Measurements from ENCODE around the gene TMEM161B.
"Not testable (repeated sequence)": the region's sequence is repeated elsewhere in the genome, so short reads cannot be mapped to it uniquely, and the experiment has no call there.

Gene TMEM161B

GRCh38 chr5:88248743-88249540 is 19.7 kb downstream of the TMEM161B start:
- no peak for DNase-seq (ENCODE audit: low spot score)

GRCh38 chr5:88248094-88248493 is 20.6 kb downstream of the TMEM161B start:
- no peak for DNase-seq (ENCODE audit: low spot score)

GRCh38 chr5:88245893-88246244 is 22.8 kb downstream of the TMEM161B start:
- DNase-seq (ENCODE audit: low spot score): no peak

- no peak for DNase-seq (ENCODE audit: low spot score)
Measured at GRCh38 chr5:88245241-88245892, 23.3 kb downstream of the TMEM161B start.

GRCh38 chr5:88244686-88245085 is 24.0 kb downstream of the TMEM161B start:
- DNase-seq (ENCODE audit: low spot score): no peak

GRCh38 chr5:88243493-88243892 is 25.2 kb downstream of the TMEM161B start:
- not testable (repeated sequence) for DNase-seq (ENCODE audit: low spot score)

GRCh38 chr5:88238732-88239131 is 29.9 kb downstream of the TMEM161B start:
- no peak for DNase-seq (ENCODE audit: low spot score)

- no peak for DNase-seq (ENCODE audit: low spot score)
Measured at GRCh38 chr5:88236866-88237642, 31.6 kb downstream of the TMEM161B start.

- no peak for DNase-seq (ENCODE audit: low spot score)
Measured at GRCh38 chr5:88235828-88236227, 32.8 kb downstream of the TMEM161B start.

GRCh38 chr5:88235346-88235745 is 33.3 kb downstream of the TMEM161B start:
- DNase-seq (ENCODE audit: low spot score): no peak

- no peak for DNase-seq (ENCODE audit: low spot score)
Measured at GRCh38 chr5:88230546-88231066, 38.0 kb downstream of the TMEM161B start.

GRCh38 chr5:88226881-88227450 is 41.7 kb downstream of the TMEM161B start:
- peak; percentile 1 for DNase-seq (ENCODE audit: low spot score)

- DNase-seq (ENCODE audit: low spot score): no peak
Measured at GRCh38 chr5:88214655-88215054, 54.0 kb downstream of the TMEM161B start.

- DNase-seq (ENCODE audit: low spot score): no peak
Measured at GRCh38 chr5:88207575-88207974, 61.1 kb downstream of the TMEM161B start.

- no peak for DNase-seq (ENCODE audit: low spot score)
Measured at GRCh38 chr5:88203981-88204750, 64.5 kb downstream of the TMEM161B start.

- no peak for DNase-seq (ENCODE audit: low spot score)
Measured at GRCh38 chr5:88195636-88196035, 73.0 kb downstream of the TMEM161B start.

GRCh38 chr5:88193896-88194295 is 74.7 kb downstream of the TMEM161B start:
- DNase-seq (ENCODE audit: low spot score): no peak

- DNase-seq (ENCODE audit: low spot score): peak; percentile 5
Measured at GRCh38 chr5:88190106-88190834, 78.4 kb downstream of the TMEM161B start.

- DNase-seq (ENCODE audit: low spot score): not testable (repeated sequence)
Measured at GRCh38 chr5:88189484-88189883, 79.2 kb downstream of the TMEM161B start.

- peak; percentile 7 for DNase-seq (ENCODE audit: low spot score)
Measured at GRCh38 chr5:88188458-88189132, 80.0 kb downstream of the TMEM161B start.

Measured in NAMALWA (cell line).